ENCODE measurements around the gene MARCHF9. TPM values are rescaled to one million over a fixed set of nuclear protein-coding genes. Genes with fewer than 3 reads are reported as not detected.

Gene MARCHF9
- total and polyA plus RNA-seq, 2 experiments from 2014 or later, result 0.18 to 0.97 TPM

- no peak overlapping the region for H2AFZ ChIP-seq
- no peaks in the 10 kb centered on the region for H3K36me3 ChIP-seq (ENCODE audit: low read depth)
- H3K9ac ChIP-seq, result no peak overlapping the region
- H3K9me3 ChIP-seq (ENCODE audit: low read depth), result no peaks in the 10 kb centered on the region
- peaks cover 12% of the 10 kb centered on the region; the same call in 1 of the 2 replicates for H3K4me1 ChIP-seq (ENCODE audit: insufficient read depth)
- H3F3A ChIP-seq (ENCODE audit: insufficient read depth), result peaks cover 4% of the 10 kb centered on the region; the same call in 1 of the 2 replicates
- peaks cover 13% of the 10 kb centered on the region for H3K79me2 ChIP-seq (ENCODE audit: insufficient read depth)
- no peak for DNase-seq
- no peak for TF ChIP-seq EZH2 (IDR thresholded peaks at IDR 0.05; ENCODE audit: insufficient read depth, poor library complexity, severe bottlenecking)
- TF ChIP-seq EZH2phosphoT487 (IDR thresholded peaks at IDR 0.05; ENCODE audit: insufficient read depth, low read depth), result no peak
- no peaks in the 10 kb centered on the region for H3K9me2 ChIP-seq (ENCODE audit: insufficient read depth)
- no peaks in the 10 kb centered on the region for H4K20me1 ChIP-seq (ENCODE audit: insufficient read depth)
- H3K27ac ChIP-seq, result no peak overlapping the region
- H3K27me3 ChIP-seq (replicated peaks; ENCODE audit: insufficient read depth), result peaks cover 15% of the 10 kb centered on the region
- peak overlapping the region; percentile 73 for H3K4me2 ChIP-seq (ENCODE audit: unreplicated experiment)
- H3K4me3 ChIP-seq, result no peak overlapping the region
- in situ Hi-C loops (cut with MboI), result no loop called here
These were observed 12.4 kb downstream of the MARCHF9 start for GRCh38 chr12:57767305-57767698.

GRCh38 chr12:57767876-57768275 is 13.0 kb downstream of the MARCHF9 start:
- no peak overlapping the region for H3K4me3 ChIP-seq
- TF ChIP-seq EZH2 (IDR thresholded peaks at IDR 0.05; ENCODE audit: insufficient read depth, poor library complexity, severe bottlenecking), result no peak
- TF ChIP-seq EZH2phosphoT487 (IDR thresholded peaks at IDR 0.05; ENCODE audit: insufficient read depth, low read depth), result no peak
- H2AFZ ChIP-seq, result no peak overlapping the region
- H3F3A ChIP-seq (ENCODE audit: insufficient read depth), result peaks cover 4% of the 10 kb centered on the region; the same call in 1 of the 2 replicates
- H3K36me3 ChIP-seq (ENCODE audit: low read depth), result no peaks in the 10 kb centered on the region
- peaks cover 16% of the 10 kb centered on the region for H3K79me2 ChIP-seq (ENCODE audit: insufficient read depth)
- H3K27me3 ChIP-seq (replicated peaks; ENCODE audit: insufficient read depth), result peaks cover 15% of the 10 kb centered on the region
- WGBS, 2 experiments (ENCODE audit: low coverage in 1 of 2, low lambda C conversion rate in 2 of 2, missing lambda C conversion rate in 2 of 2), result 65 to 68% methylated on average over 3 of the region's 3 CpGs
- H3K9me3 ChIP-seq (ENCODE audit: low read depth), result no peaks in the 10 kb centered on the region
- no peak overlapping the region for H3K27ac ChIP-seq
- H4K20me1 ChIP-seq (ENCODE audit: insufficient read depth), result no peaks in the 10 kb centered on the region
- peaks cover 12% of the 10 kb centered on the region; the same call in 1 of the 2 replicates for H3K4me1 ChIP-seq (ENCODE audit: insufficient read depth)
- DNase-seq, result no peak
- in situ Hi-C loops (cut with MboI), result no loop called here
- no peak overlapping the region for H3K4me2 ChIP-seq (ENCODE audit: unreplicated experiment)
- H3K9me2 ChIP-seq (ENCODE audit: insufficient read depth), result no peaks in the 10 kb centered on the region
- H3K9ac ChIP-seq, result no peak overlapping the region

GRCh38 chr12:57769594-57769993 is 14.7 kb downstream of the MARCHF9 start:
- Histone ChIP-seq H3K79me2 (ENCODE audit: insufficient read depth) (peaks cover 31% of the 10 kb centered on the region), H3F3A (ENCODE audit: insufficient read depth) (peaks cover 4% of the 10 kb centered on the region; the same call in 1 of the 2 replicates), H3K9ac (no peak overlapping the region), H4K20me1 (ENCODE audit: insufficient read depth) (no peaks in the 10 kb centered on the region), H2AFZ (no peak overlapping the region), H3K27me3 (replicated peaks; ENCODE audit: insufficient read depth) (peaks cover 14% of the 10 kb centered on the region), H3K4me1 (ENCODE audit: insufficient read depth) (peaks cover 12% of the 10 kb centered on the region), H3K4me2 (ENCODE audit: unreplicated experiment) (no peak overlapping the region), H3K27ac (no peak overlapping the region), H3K36me3 (ENCODE audit: low read depth) (no peaks in the 10 kb centered on the region), H3K4me3 (no peak overlapping the region), H3K9me2 (ENCODE audit: insufficient read depth) (no peaks in the 10 kb centered on the region), H3K9me3 (ENCODE audit: low read depth) (no peaks in the 10 kb centered on the region)
- no peak for TF ChIP-seq EZH2phosphoT487 (IDR thresholded peaks at IDR 0.05; ENCODE audit: insufficient read depth, low read depth)
- no peak for TF ChIP-seq EZH2 (IDR thresholded peaks at IDR 0.05; ENCODE audit: insufficient read depth, poor library complexity, severe bottlenecking)
- DNase-seq, result no peak
- WGBS, 2 experiments (ENCODE audit: low coverage in 1 of 2, low lambda C conversion rate in 2 of 2, missing lambda C conversion rate in 2 of 2), result 94 to 96% methylated on average over 11 of the region's 11 CpGs
- in situ Hi-C loops (cut with MboI), result no loop called here

GRCh38 chr12:57770734-57771133 is 15.8 kb downstream of the MARCHF9 start:
- H3K27me3 ChIP-seq (replicated peaks; ENCODE audit: insufficient read depth), result peaks cover 4% of the 10 kb centered on the region
- H2AFZ ChIP-seq, result no peak overlapping the region
- H3K4me2 ChIP-seq (ENCODE audit: unreplicated experiment), result peak overlapping the region; percentile 99
- peaks cover 4% of the 10 kb centered on the region; the same call in 1 of the 2 replicates for H3F3A ChIP-seq (ENCODE audit: insufficient read depth)
- no peaks in the 10 kb centered on the region for H3K9me3 ChIP-seq (ENCODE audit: low read depth)
- DNase-seq, result no peak
- TF ChIP-seq EZH2phosphoT487 (IDR thresholded peaks at IDR 0.05; ENCODE audit: insufficient read depth, low read depth), result no peak
- TF ChIP-seq EZH2 (IDR thresholded peaks at IDR 0.05; ENCODE audit: insufficient read depth, poor library complexity, severe bottlenecking), result no peak
- no peaks in the 10 kb centered on the region for H3K36me3 ChIP-seq (ENCODE audit: low read depth)
- peak overlapping the region; percentile 99 for H3K4me3 ChIP-seq
- no peaks in the 10 kb centered on the region for H4K20me1 ChIP-seq (ENCODE audit: insufficient read depth)
- 88 to 92% methylated on average over 4 of the region's 4 CpGs for WGBS, 2 experiments (ENCODE audit: low coverage in 1 of 2, low lambda C conversion rate in 2 of 2, missing lambda C conversion rate in 2 of 2)
- no peaks in the 10 kb centered on the region for H3K9me2 ChIP-seq (ENCODE audit: insufficient read depth)
- peak overlapping the region; percentile 99 for H3K27ac ChIP-seq
- peak overlapping the region; percentile 98 for H3K9ac ChIP-seq
- peaks cover 31% of the 10 kb centered on the region for H3K79me2 ChIP-seq (ENCODE audit: insufficient read depth)
- H3K4me1 ChIP-seq (ENCODE audit: insufficient read depth), result peaks cover 12% of the 10 kb centered on the region
- in situ Hi-C loops (cut with MboI), result no loop called here
